ENCODE results near the gene ORAI3. TPM values are rescaled to one million over a fixed set of nuclear protein-coding genes. Genes with fewer than 3 reads are reported as not detected.
"Not testable (repeated sequence)": the region's sequence is repeated elsewhere in the genome, so short reads cannot be mapped to it uniquely, and the experiment has no call there.

ORAI3 gene
- total RNA-seq, 1 donor from 2014 or later, result 51.4 TPM

- no peak for DNase-seq (ENCODE audit: low read depth)
These were observed 24.6 kb upstream of the ORAI3 start for GRCh38 chr16:30924076-30924912.

DNA sequence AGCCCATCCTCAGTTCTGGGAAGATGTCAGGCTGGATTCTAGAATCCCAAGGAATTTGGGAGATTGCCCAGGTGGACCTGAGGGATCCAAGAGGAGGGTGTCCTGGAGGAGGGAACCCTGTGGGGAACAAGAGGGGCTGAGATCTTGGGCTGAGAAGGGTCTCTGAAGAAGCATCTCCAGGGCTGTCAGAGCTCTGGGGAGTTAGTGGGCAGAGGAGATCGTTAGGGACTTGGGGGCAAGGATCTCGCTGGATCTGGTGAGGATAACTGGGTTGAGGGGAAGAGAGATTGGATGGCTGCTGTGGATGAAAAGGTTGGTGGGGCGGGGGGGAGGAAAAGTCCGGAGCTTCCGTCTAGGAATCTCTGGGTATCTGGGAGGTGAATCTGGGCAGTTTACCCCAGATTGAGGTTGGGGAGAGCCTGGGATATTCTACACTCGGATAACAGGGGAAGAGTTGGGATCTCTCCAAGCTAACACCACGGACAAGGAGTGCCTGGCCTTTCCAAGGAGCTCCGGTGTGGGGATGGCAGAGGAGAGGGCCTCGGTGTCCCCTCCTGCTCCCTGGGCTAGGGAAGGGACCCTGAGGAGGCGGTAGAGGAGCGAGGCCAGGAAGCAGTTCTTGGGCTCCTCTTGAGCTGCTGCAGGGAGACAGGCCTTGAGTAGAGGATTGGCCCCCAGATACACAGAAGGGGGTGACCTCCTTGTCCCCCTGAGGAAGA, 23.8 kb upstream of the ORAI3 start:
- no peak for DNase-seq (ENCODE audit: low read depth)

DNA sequence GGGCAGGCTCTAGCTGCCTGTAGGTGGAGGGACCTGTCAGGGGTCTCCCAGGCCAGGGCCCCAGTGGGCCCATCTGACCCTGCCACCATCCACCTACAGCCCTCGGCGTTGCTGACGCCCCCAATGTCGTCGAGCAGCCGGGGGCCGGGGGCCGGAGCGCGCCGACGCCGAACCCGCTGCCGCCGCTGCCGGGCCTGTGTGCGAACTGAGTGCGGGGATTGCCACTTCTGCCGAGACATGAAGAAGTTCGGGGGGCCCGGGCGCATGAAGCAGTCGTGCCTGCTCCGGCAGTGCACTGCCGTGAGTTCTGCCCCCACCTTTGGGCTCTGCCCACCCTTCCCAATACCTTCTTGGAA, 23.3 kb upstream of the ORAI3 start:
- DNase-seq (ENCODE audit: low read depth), result no peak

GRCh38 chr16:30925995-30926811, 22.7 kb upstream of the ORAI3 start:
- no peak for DNase-seq (ENCODE audit: low read depth)

- no peak for DNase-seq (ENCODE audit: low read depth)
These were observed 21.7 kb upstream of the ORAI3 start for GRCh38 chr16:30926937-30927788.

- DNase-seq (ENCODE audit: low read depth), result peak; percentile 29
These were observed 21.0 kb upstream of the ORAI3 start for GRCh38 chr16:30927789-30928378.

DNA sequence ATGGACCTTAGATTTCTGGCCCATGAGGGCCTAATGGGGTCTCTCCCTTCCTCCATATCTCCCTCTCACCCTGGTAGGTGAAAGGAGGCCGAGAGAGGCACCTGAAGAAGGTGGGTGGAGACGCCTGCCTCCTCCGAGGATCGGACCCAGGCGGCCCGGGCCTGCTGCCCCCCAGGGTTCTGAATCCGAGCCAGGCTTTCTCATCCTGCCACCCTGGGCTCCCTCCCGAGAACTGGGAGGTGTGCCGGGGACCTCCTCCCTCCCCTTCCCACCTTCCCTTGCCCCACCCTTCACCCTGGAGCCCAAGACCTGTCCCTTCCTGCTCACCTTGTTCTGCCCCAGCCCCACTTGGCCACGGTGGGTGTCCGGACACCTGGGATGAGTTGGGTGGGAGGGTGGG, 20.5 kb upstream of the ORAI3 start:
- no peak for DNase-seq (ENCODE audit: low read depth)

GRCh38 chr16:30929167-30929566, 19.7 kb upstream of the ORAI3 start:
- no peak for DNase-seq (ENCODE audit: low read depth)

DNA sequence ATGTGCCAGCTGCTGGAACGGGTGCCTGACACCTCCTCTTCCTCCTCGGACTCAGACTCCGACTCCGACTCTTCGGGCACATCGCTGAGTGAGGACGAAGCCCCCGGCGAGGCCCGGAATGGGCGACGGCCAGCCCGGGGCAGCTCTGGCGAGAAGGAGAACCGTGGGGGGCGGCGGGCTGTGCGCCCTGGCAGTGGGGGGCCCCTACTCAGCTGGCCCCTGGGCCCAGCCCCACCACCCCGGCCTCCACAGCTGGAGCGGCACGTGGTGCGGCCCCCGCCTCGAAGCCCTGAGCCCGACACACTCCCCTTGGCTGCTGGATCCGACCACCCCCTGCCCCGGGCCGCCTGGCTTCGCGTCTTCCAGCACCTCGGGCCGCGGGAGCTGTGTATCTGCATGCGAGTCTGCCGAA, 18.7 kb upstream of the ORAI3 start:
- no peak for DNase-seq (ENCODE audit: low read depth)

- DNase-seq (ENCODE audit: low read depth), result no peak
These were observed 17.7 kb upstream of the ORAI3 start for GRCh38 chr16:30931068-30931650.

- DNase-seq (ENCODE audit: low read depth), result peak; percentile 36
These were observed 13.9 kb upstream of the ORAI3 start for GRCh38 chr16:30934827-30935557.

DNA sequence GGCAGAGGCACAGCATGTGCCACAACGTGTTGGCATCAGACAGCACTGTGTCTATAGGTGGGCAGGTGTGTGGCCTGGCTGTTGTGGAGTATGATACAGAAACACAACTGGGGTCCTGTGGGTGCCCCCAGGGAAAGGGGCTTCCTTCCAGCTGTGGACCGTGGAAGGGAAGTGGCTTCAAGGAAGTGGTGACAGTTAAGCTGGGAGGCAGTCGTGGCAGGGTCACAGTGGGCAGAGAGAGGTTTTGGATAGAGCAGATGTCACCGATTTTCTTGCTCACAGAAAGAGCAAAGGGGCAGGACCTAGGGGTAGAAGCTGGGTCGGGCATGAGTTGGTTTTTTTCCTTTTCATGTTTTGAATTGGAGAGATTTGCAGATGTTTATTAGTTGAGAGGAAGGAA, 11.2 kb upstream of the ORAI3 start:
- DNase-seq (ENCODE audit: low read depth), result no peak

- DNase-seq (ENCODE audit: low read depth), result not testable (repeated sequence)
These were observed 9.3 kb upstream of the ORAI3 start for GRCh38 chr16:30939571-30939970.

DNA sequence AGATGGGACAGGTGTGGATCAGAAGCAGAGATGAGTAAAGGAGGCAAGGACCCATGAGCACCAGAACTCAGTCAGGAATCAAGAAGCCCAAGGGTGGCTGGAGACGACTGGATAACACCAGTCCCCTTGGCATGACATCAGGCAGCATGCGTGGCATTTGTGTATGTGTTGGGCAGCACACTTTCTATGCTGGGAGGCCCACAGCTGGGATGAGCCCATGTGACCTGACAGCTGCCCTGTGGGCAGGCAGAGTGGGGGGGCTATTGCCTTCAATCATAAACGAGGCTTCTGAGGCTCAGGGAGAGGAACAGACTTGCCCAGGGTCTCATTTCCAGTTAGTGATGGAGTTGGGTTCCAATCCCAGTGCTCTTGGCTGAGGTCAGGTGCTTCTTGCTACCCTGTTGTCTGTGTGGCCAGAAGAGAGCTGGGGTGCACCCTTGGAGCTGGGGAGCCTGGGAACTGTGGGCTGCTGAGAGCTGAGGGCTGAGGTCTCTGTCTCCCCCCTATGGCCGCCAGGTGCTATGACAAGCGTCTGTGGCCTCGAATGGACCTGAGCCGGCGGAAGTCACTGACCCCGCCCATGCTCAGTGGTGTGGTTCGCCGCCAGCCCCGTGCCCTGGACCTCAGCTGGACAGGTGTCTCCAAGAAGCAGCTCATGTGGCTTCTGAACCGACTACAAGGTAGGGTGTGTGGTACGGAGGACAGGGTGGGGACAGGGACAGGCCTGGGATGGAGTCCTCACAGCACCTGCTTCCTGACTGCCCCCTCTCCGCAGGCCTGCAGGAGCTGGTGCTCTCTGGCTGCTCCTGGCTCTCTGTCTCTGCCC, 7.1 kb upstream of the ORAI3 start:
- DNase-seq (ENCODE audit: low read depth), result peak; percentile 59

DNA sequence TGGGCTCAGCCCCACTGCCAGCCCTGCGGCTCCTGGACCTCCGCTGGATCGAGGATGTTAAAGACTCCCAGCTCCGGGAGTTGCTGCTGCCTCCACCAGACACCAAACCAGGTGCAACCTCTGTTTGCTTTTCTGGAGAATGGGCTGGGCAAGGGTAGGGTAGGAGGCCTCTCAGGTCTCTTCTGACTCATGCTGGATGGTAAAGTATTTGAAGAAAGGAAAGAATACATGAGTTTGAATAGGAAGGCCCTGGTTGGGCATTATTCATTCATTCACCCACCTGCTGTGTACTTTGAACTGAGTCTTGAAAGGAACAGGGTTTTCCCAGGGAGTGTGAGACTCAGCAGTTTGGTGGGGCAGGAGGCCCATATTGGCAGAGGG, 6.5 kb upstream of the ORAI3 start:
- no peak for DNase-seq (ENCODE audit: low read depth)

DNA sequence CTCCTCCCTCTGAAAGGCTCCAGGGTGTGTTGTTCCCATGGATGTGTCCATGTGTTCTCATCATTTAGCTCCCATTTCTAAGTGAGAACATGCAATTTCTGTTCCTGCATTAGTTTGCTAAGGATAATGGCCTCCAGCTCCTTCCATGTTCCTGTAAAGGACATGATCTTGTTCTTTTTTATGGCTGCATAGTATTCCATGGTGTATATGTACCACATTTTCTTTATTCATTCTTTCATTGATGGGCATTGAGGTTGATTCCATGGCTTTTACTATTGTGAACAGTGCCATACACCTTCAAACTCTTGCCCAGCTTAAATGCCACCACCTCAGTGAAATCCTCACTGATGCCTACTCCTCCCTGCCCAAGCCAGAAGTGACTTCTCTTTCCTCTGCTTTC, 4.5 kb upstream of the ORAI3 start:
- DNase-seq (ENCODE audit: low read depth), result no peak

GRCh38 chr16:30946671-30947540, 2.0 kb upstream of the ORAI3 start:
- no peak for DNase-seq (ENCODE audit: low read depth)

GRCh38 chr16:30947541-30947858, 1.4 kb upstream of the ORAI3 start:
- DNase-seq (ENCODE audit: low read depth), result no peak

Measured in renal cortical epithelial cell (primary cell).